Naive B cell (primary cell): ENCODE measurements around the gene RPH3AL. TPM values are rescaled to one million over a fixed set of nuclear protein-coding genes. Genes with fewer than 3 reads are reported as not detected.
A peak's percentile ranks its signal among the peaks of the same experiment; 100 is the strongest.

ENCODE experiments used
- ATAC-seq, 2 donors: fragments of 150-1000 bp; cut with Tn5 transposase; 2 replicates each; pipeline ENCODE4 v1.10.0; 2021; ENCODE audit warnings: low read depth in 2 of 2, mild to moderate bottlenecking in 2 of 2, moderate library complexity in 2 of 2
- DNase-seq: peaks from one replicate; pipeline ENCODE4 v3.0.0; 2022
- H3K27ac Mint-ChIP-seq, 6 donors: one replicate each; pipeline ENCODE4 v1.8.0; 2020 to 2022; ENCODE audit warnings: mild to moderate bottlenecking in 6 of 6, mixed read lengths in 6 of 6, moderate library complexity in 5 of 6, inconsistent platforms in 2 of 6
- H3K27me3 Mint-ChIP-seq, 3 donors: one replicate each; pipeline ENCODE4 v1.8.0; 2021 to 2022; ENCODE audit warnings: mixed read lengths in 3 of 3, mild to moderate bottlenecking in 1 of 3
- H3K36me3 Mint-ChIP-seq, 2 donors: one replicate each; pipeline ENCODE4 v1.8.0; 2020 to 2022; ENCODE audit warnings: mixed read lengths in 2 of 2, inconsistent platforms in 1 of 2, mild to moderate bottlenecking in 1 of 2
- H3K4me1 Mint-ChIP-seq, 3 donors: one replicate each; pipeline ENCODE4 v1.8.0; 2020 to 2022; ENCODE audit warnings: mixed read lengths in 3 of 3, inconsistent platforms in 1 of 3, mild to moderate bottlenecking in 1 of 3, moderate library complexity in 1 of 3
- H3K4me3 Mint-ChIP-seq, 8 donors: one replicate each; pipeline ENCODE4 v1.8.0; 2020 to 2022; ENCODE audit warnings: mild to moderate bottlenecking in 8 of 8, mixed read lengths in 8 of 8, moderate library complexity in 8 of 8, inconsistent platforms in 2 of 8
- H3K9me3 Mint-ChIP-seq, 7 donors: one replicate each; pipeline ENCODE4 v1.8.0; 2020 to 2022; ENCODE audit warnings: mixed read lengths in 7 of 7, mild to moderate bottlenecking in 5 of 7, inconsistent platforms in 2 of 7, moderate library complexity in 1 of 7
- polyA plus RNA-seq, 6 donors: library from polyadenylated mRNA; unstranded; fragments of 300-500 nt; fragmentation: Illumina TruSeq; gene quantifications; one replicate each; pipeline ENCODE4 v1.2.3, GENCODE V29; 2021; ENCODE audit warnings: low read depth in 6 of 6

Gene RPH3AL
- polyA plus RNA-seq, 6 donors from 2014 or later: 1.3 to 13.2 (median 2.9) TPM; not detected in 1

- DNase-seq (no peak), ATAC-seq (no peak)
- Mint-ChIP-seq H3K4me3 (no peak overlapping the region), H3K27me3 (peaks cover 0 to 13% (median 7%) of the 10 kb centered on the region in 3 donors), H3K27ac (no peak overlapping the region), H3K4me1 (no peaks in the 10 kb centered on the region), H3K36me3 (no peaks in the 10 kb centered on the region), H3K9me3 (no peaks in the 10 kb centered on the region)
Measured at GRCh38 chr17:301681-302299, 50.8 kb downstream of the RPH3AL start.

DNA sequence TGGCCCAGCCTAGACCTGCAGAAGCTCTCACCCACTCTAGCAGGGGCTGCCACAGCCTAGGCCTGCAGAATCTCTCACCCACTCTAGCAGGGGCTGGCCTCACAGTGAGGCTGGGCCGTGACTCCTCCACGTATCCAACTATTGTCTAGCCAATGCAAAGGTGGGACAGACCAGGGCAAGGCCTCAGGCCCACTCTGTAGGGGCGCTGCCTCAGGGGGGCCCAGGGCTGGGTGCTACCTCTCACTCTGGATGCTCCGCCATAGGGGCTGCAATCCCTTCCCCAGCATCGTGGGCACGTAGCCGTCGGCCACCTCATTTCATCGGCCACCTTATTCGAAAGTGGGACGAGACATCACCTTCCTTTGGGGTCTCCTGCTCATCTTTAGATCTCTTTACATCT, 51.7 kb downstream of the RPH3AL start:
- Mint-ChIP-seq H3K4me1 (no peaks in the 10 kb centered on the region), H3K27me3 (peaks cover 0 to 13% (median 7%) of the 10 kb centered on the region in 3 donors), H3K9me3 (no peaks in the 10 kb centered on the region), H3K4me3 (no peak overlapping the region), H3K27ac (peak overlapping the region in 1 of 6 donors; percentile 70), H3K36me3 (no peaks in the 10 kb centered on the region)
- ATAC-seq: no peak
- no peak for DNase-seq

GRCh38 chr17:299546-299945, 53.1 kb downstream of the RPH3AL start:
- no peak for ATAC-seq

GRCh38 chr17:298791-299450, 53.7 kb downstream of the RPH3AL start:
- H3K36me3 Mint-ChIP-seq: no peaks in the 10 kb centered on the region
- H3K9me3 Mint-ChIP-seq: no peaks in the 10 kb centered on the region
- no peaks in the 10 kb centered on the region for H3K4me1 Mint-ChIP-seq
- ATAC-seq: no peak
- no peak overlapping the region for H3K27ac Mint-ChIP-seq
- no peak for DNase-seq
- no peak overlapping the region for H3K4me3 Mint-ChIP-seq
- peaks cover 7 to 23% (median 7%) of the 10 kb centered on the region in 3 donors for H3K27me3 Mint-ChIP-seq

More at GRCh38 chr17:299546-299945, 53.1 kb downstream of the RPH3AL start:
- H3K4me3 Mint-ChIP-seq: no peak overlapping the region
- no peaks in the 10 kb centered on the region for H3K9me3 Mint-ChIP-seq
- no peaks in the 10 kb centered on the region for H3K36me3 Mint-ChIP-seq
- DNase-seq: no peak
- no peaks in the 10 kb centered on the region for H3K4me1 Mint-ChIP-seq
- no peak overlapping the region for H3K27ac Mint-ChIP-seq
- peaks cover under 1 to 17% (median 7%) of the 10 kb centered on the region in 3 donors for H3K27me3 Mint-ChIP-seq

DNA sequence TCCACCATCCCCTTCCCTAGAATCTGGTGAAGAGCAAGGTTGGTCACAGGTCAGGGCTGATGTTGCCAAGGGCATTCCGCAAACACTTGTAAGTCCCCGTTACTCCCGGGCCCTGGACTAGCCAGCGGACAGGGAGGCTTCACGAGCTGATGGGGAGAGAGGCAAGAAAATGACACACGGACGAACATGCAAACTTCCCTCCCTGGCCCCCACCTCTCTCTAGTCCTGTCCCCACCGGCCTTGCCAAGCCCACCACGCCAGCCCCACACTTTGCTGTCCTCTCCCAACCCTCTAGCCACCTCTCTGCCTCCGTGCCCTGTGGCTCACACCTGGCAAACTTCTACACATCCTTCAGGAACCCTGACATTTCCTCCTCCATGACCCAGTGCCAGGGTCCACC, 54.8 kb downstream of the RPH3AL start:
- H3K36me3 Mint-ChIP-seq: no peaks in the 10 kb centered on the region

DNA sequence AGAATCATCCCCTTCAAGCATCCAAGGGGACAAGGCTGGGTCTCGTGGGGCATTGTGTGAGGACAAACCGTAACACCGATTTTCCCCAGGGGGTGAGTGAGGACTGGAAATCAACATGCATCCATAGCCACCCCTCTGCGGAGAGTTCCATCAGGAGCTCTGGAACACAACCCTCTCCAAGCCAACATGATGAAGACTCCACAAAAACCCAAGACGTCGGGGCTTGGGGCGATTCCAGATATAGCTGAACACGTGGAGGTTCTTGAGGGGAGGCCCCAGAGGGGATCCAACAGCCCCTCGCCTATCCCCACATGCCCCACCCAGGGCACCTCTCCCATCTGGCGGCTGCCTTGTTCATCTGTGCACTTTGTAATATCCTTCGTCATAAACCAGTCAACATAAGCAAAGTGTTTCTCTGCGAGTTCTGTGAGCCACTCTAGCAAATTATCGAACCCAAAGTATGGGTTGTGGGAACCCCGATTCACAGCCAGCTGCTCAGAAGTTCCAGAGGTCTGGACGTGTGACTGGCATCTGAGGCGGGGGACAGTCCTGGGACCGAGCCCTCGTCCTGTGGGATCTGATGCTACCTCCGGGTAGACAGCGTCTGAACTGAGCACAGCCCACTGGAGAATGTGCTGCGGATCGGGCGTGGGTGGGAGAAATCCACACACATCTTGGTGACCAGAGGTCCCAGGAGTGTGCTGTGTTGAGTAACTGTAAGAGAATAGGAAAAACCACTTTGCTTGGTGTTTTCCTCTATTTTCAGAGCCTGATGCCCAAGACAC, 55.5 kb downstream of the RPH3AL start:
- ATAC-seq (no peak), DNase-seq (no peak)
- Mint-ChIP-seq H3K27ac (no peak overlapping the region), H3K4me3 (no peak overlapping the region), H3K4me1 (peaks cover 0 to 5% (median 0%) of the 10 kb centered on the region in 3 donors), H3K36me3 (no peaks in the 10 kb centered on the region), H3K9me3 (no peaks in the 10 kb centered on the region), H3K27me3 (peaks cover 3 to 27% (median 19%) of the 10 kb centered on the region in 3 donors)

More for the DNA sequence above, 54.8 kb downstream of the RPH3AL start:
- peaks cover 4 to 30% (median 18%) of the 10 kb centered on the region in 3 donors for H3K27me3 Mint-ChIP-seq
- no peak for DNase-seq
- H3K9me3 Mint-ChIP-seq: no peaks in the 10 kb centered on the region
- no peak for ATAC-seq
- peaks cover 0 to 5% (median 0%) of the 10 kb centered on the region in 3 donors for H3K4me1 Mint-ChIP-seq
- no peak overlapping the region for H3K27ac Mint-ChIP-seq
- H3K4me3 Mint-ChIP-seq: no peak overlapping the region

DNA sequence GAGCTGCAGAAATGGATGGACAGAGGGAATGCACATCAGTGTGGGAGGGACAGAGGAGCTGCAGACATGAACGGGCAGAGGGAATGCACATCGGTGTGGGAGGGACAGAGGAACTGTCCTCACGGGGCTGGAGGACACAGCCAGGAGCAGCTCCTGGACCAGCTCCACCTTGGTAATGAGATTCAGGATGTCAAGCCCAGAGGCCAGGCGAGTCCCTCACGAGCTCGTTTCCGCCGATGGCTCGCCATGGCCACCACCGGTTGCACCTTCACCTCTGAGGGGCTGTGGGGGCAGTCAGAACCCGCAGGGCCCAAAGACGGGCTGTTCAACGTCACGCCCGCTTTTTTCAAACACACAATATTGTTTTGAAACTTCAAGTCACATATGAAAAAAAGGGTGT, 56.2 kb downstream of the RPH3AL start:
- Mint-ChIP-seq H3K27me3 (peaks cover 7 to 26% (median 19%) of the 10 kb centered on the region in 3 donors), H3K36me3 (no peaks in the 10 kb centered on the region), H3K9me3 (no peaks in the 10 kb centered on the region), H3K4me3 (no peak overlapping the region), H3K27ac (no peak overlapping the region), H3K4me1 (peaks cover 0 to 5% (median 0%) of the 10 kb centered on the region in 3 donors)
- no peak for ATAC-seq
- DNase-seq: no peak

DNA sequence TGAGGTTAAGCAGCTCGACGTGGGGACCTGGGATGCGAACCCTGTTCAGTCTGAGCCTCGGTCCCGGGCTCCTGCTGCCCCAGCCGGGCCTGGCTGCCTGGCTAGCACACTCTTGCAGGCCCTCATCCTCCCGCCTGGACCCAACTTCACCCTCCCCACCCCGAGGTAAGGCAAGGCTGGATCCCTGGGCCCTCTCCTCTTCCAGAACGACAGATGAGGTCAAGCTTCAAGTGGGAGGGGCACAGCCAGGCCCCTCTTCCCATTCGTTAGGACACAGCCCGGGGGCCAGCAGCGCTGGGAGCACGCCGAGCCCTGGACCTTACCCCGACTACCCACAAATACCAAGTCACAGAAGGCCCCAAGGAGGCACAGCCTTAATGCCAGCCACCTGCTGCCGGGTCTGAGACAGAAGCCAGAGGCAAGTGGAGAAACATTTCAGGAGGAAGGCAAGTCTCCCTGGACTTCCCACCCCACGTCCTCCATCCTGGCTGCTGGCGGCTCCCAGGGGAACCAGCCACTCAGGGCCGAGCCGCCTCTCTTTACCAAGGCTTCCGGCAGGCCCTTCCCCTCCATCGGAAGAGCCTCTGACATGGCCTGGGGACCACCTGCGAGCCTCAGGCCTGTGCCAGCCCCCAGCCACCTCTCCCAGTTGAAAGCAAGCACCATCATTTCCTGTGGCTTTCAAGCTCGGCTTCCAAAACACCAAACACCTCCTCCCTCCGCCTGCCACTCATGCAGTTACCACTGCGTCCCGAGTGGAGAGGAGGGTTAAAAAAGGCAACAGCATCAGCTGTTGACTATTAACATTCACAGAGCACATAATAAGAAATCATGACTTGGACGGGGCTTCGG, 59.9 kb downstream of the RPH3AL start:
- H3K27me3 Mint-ChIP-seq: peaks cover 7 to 32% (median 26%) of the 10 kb centered on the region in 3 donors
- DNase-seq (no peak), ATAC-seq (no peak)
- peak overlapping the region in 1 of 6 donors; percentile 74 for H3K27ac Mint-ChIP-seq
- H3K9me3 Mint-ChIP-seq: peaks cover 0 to 2% (median 0%) of the 10 kb centered on the region in 7 donors
- H3K4me1 Mint-ChIP-seq: peaks cover 0 to 17% (median 5%) of the 10 kb centered on the region in 3 donors
- no peak overlapping the region for H3K4me3 Mint-ChIP-seq
- no peaks in the 10 kb centered on the region for H3K36me3 Mint-ChIP-seq

DNA sequence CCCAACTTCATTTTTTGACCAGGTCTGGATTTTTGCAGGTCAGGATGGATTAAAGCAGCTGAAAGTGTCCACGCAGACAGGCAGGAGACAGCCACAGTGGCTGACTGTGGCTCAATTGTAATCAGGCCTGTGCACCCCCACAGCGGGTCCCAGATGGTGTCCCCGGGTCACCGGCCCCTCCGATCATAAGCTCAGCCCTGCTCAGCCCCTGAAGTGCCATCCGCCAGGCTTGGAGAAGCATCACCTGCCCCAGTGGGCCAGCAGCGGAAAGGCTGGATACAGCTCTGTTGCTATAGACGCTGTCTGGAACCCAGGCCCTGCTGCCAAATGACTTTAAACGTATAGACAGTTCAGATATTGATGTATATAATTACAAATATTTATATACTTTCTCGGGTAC, 60.6 kb downstream of the RPH3AL start:
- Mint-ChIP-seq H3K9me3 (peaks cover 0 to 2% (median 0%) of the 10 kb centered on the region in 7 donors), H3K27ac (no peak overlapping the region), H3K4me3 (no peak overlapping the region), H3K27me3 (peaks cover 5 to 32% (median 26%) of the 10 kb centered on the region in 3 donors), H3K36me3 (no peaks in the 10 kb centered on the region), H3K4me1 (peaks cover 0 to 17% (median 5%) of the 10 kb centered on the region in 3 donors)
- ATAC-seq: no peak
- no peak for DNase-seq

DNA sequence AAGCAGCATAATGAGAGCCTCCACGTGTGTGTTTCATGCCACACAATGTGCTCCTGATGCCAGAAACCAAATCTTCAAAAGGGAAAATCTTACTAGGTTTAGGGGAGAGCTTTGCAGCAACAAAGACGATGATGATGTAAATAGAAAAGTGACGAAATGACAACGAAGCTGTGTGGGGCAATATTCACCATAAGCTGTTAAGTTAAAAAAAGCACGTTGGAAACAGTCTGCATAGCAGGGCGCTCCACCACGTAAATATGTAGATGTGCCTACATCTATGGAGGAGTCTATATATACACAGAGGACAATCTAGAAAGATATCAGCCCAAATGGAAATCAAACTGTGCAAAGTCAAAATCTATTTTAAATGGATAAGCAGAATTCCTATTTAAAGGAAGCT, 61.0 kb downstream of the RPH3AL start:
- no peak overlapping the region for H3K27ac Mint-ChIP-seq
- no peak for ATAC-seq

DNA sequence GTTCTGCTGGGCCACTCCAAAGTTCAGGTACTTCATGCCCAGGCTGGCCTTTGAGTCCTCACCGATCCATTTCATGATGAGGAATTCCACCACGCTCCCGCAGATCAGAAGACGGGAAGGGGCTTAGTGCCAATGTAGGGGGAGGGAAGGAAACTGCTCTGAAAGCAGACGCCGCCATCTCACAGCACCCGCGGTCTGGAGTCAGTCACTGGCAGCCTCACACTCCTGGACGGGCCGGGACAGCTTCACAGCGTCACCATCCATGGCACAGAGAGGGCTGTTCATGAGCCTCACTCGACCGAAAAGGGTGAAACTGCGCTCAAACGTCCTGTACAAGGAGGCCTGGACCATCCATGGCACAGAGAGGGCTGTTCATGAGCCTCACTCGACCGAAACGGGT, 62.0 kb downstream of the RPH3AL start:
- DNase-seq: no peak
- no peak overlapping the region for H3K4me3 Mint-ChIP-seq
- H3K27me3 Mint-ChIP-seq: peaks cover 5 to 32% (median 26%) of the 10 kb centered on the region in 3 donors
- no peaks in the 10 kb centered on the region for H3K36me3 Mint-ChIP-seq
- peaks cover 0 to 17% (median 5%) of the 10 kb centered on the region in 3 donors for H3K4me1 Mint-ChIP-seq
- ATAC-seq: no peak
- peaks cover 0 to 2% (median 0%) of the 10 kb centered on the region in 7 donors for H3K9me3 Mint-ChIP-seq
- no peak overlapping the region for H3K27ac Mint-ChIP-seq

More for the DNA sequence above, 61.0 kb downstream of the RPH3AL start:
- Mint-ChIP-seq H3K27me3 (peaks cover 5 to 32% (median 26%) of the 10 kb centered on the region in 3 donors), H3K9me3 (peaks cover 0 to 2% (median 0%) of the 10 kb centered on the region in 7 donors), H3K4me1 (peaks cover 0 to 17% (median 5%) of the 10 kb centered on the region in 3 donors), H3K4me3 (no peak overlapping the region), H3K36me3 (no peaks in the 10 kb centered on the region)
- DNase-seq: no peak

- H3K9me3 Mint-ChIP-seq: peaks cover 0 to 2% (median 0%) of the 10 kb centered on the region in 7 donors
- no peak for ATAC-seq
- peaks cover 5 to 32% (median 26%) of the 10 kb centered on the region in 3 donors for H3K27me3 Mint-ChIP-seq
- no peak overlapping the region for H3K27ac Mint-ChIP-seq
- H3K4me3 Mint-ChIP-seq: no peak overlapping the region
- DNase-seq: no peak
- peaks cover 0 to 17% (median 5%) of the 10 kb centered on the region in 3 donors for H3K4me1 Mint-ChIP-seq
- H3K36me3 Mint-ChIP-seq: no peaks in the 10 kb centered on the region
Measured at GRCh38 chr17:290121-290521, 62.5 kb downstream of the RPH3AL start.

DNA sequence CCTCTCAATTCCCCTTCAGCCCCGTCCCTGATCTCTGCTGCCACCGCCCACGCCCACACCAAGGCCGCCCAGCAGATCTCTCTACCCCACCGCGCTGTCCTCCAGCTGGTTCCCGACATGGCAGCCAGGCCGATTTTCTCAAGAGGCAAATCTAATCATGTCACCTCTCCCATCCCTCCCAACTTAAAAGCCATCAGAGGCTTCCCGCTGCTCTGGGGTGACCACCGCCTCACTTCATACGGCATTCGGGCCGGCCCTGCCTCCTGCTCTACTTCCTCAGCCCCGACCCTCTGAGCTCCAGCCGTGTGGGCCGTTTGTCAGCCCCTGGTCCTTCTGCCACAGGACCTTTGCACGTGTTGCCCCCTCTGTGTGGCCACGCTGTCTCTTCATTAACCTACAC, 63.2 kb downstream of the RPH3AL start:
- DNase-seq: no peak
- Mint-ChIP-seq H3K27me3 (peaks cover 5 to 30% (median 20%) of the 10 kb centered on the region in 3 donors), H3K27ac (no peak overlapping the region), H3K9me3 (peaks cover 0 to 2% (median 0%) of the 10 kb centered on the region in 7 donors), H3K4me1 (peaks cover 0 to 17% (median 5%) of the 10 kb centered on the region in 3 donors), H3K4me3 (no peak overlapping the region), H3K36me3 (no peaks in the 10 kb centered on the region)
- no peak for ATAC-seq
